KG1 (cell line): ENCODE results near the gene ARHGEF28.

Experiments used
- DNase-seq: peaks from one replicate; lab custom pipeline; 2025; lab: John Stamatoyannopoulos, UW

Gene ARHGEF28

GRCh38 chr5:73625944-73626811 is at the start of gene ARHGEF28:
Gene ARHGEF28 (plus strand): TSS chr5:73626196. CDS start chr5:73684852, 58,656 bp downstream.
- no peak for DNase-seq

DNA sequence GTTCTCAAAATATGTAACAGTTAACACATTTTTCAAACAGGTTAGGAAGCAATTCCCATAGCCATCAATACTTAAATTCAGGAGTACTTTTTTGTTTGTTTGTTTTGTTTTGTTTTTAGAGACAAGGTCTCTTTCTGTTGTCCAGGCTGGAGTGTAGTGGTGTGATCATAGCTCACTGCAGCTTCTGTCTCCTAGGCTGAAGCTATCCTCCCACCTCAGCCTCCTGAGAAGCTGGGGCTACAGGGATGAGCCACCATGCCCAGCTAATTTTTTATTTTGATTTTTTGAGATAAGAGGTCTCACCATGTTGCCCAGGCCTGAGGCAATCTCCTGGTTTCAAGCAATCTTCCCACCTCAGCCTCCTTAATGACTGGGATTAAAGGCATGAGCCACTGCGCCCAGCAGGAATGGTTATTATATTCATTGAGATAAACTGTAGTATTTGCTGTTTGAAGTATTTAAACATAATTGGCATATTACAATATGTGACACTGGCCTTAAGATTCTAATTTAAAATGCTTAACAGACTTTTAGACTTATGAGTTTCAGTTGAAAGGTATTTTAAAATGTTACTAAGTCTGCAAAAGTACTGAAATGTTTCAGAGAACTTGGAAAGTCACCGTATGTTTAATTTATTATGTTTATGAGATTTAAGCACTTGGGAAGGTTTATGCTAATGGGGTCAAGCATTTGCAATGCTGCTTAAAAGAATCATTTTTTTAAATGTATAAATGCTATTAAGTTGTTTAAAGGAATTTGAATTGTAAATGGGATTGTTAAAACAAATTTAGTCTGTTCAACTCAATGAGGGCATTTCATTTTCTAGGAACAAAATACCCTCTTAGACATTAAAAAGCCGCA is 43.5 kb upstream of the ARHGEF28 start:
- DNase-seq, result no peak

GRCh38 chr5:73587923-73588322 is 38.1 kb upstream of the ARHGEF28 start:
- DNase-seq, result no peak

- DNase-seq, result peak; percentile 17
Observed at GRCh38 chr5:73591102-73591695, 34.8 kb upstream of the ARHGEF28 start.

GRCh38 chr5:73591698-73592501 is 34.1 kb upstream of the ARHGEF28 start:
- DNase-seq, result no peak

DNA sequence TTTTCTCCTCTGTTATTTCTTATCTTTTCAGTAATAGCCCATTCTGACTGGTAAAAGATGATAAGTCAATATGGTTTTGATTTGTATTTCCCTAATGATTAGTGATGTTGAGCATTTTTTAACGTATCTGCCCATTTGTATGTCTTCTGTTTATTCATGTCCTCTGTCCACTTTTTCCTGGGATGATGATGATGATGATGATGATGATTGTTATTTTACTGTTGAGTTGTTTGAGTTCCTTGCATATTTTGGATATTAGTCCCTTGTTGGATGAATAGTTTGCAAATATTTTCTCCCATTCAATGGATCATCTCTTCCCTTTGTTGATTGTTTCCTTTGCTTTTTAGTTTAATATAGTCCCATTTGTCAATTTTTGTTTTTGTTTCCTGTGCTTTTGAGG is 33.4 kb upstream of the ARHGEF28 start:
- DNase-seq, result no peak

DNA sequence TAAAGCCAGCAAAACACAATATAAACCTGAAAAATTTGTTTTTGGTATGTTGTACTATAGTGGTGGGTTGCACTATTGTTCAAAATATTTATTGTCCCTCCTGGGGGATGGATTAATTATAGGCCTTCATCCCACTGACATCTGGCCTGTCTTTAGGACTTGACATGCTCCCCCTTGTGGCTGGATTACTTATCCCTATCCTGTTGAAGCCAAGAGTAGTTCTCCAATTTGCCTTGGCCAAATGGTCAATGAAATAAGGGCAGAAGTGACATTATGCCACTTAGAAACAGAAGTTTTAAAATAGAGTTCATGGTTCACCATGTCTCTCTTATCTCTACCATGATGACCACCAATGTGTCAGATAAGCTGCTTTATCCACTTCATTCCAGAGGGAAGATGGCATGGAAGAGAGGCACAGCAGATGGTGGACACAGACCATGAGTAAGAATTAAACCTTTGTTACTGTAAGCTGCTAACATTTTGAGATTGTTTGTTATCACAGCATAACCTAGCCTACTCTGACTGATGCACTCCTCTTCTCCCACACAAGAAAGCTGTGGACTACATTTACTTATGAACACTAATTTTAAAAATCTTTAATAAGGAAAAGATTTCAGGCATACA is 29.2 kb upstream of the ARHGEF28 start:
- no peak for DNase-seq

DNA sequence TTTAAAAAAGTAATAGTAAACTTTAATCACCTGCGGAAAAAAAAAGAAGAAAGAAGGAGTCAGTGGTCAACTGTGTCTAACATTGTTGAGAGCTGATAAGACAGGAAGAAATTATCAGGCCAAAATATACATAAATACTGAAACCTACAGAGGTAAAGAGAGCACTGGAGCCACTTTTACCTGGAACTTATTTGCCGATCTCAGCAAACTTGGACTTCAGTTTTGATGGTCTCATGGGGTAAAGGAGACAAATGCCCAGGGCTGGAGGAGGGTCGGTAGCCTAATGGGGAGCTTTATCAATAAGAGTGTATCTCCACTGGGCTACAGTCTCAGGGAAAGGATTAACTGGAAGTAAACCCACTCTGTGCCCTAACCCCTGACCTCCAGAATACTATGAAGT is 26.6 kb upstream of the ARHGEF28 start:
- DNase-seq, result no peak

DNA sequence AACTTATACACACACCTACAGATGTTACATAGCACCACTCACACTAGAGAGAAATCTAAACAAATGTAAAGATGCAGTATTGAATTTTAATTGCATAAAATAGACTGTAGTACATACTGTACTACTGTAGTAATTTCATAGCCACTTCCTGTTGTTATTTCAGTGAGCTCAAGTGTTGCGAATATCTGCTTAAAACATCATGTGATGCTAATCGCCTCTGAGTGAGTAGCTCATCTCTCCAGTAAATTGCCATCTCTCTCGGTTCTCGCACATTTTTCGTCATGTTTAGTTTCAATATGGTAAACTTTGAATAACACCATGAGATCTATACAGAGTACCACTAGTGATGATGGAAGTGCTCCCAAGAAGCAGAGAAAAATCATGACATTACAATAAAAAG is 22.0 kb upstream of the ARHGEF28 start:
- no peak for DNase-seq

DNA sequence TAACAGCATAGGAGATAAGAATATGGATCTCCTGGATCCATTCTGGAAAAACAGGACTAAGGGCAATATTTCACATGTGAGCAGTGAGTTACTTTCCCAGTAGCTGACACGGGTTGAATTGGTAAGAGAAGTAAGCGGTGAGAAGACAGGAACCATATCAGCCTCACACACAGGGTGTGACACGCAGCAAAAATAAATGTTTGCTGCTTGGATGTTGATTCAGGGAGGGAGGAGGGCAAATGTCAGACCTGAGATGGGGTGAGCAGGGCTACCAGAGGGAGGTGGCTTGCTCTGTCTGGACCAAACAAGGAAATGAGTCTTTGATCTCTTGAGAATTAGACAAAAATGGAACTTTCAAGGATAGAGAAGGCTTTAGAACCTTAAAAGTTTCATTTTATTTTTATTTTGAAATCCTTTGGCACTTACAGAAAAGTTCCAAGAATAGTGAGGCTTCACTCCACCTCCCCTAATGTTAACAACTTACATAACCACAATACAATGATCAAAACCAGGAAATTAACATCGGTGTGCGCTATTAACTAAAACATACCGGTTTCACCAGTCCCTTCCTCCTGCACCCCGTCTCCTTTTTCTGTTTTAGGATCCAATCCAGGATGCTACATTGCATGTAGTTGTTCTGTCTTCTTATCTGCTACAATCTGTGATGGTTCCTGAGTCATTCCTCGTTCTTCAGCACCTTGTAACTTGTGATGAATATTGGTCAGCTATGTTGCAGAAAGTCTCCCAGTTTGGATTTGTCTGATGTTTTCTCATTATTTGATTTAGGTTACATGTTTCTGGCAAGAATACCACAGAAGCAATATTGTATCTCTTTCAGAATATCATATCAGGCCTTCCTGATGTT is 20.5 kb upstream of the ARHGEF28 start:
- DNase-seq, result no peak

DNA sequence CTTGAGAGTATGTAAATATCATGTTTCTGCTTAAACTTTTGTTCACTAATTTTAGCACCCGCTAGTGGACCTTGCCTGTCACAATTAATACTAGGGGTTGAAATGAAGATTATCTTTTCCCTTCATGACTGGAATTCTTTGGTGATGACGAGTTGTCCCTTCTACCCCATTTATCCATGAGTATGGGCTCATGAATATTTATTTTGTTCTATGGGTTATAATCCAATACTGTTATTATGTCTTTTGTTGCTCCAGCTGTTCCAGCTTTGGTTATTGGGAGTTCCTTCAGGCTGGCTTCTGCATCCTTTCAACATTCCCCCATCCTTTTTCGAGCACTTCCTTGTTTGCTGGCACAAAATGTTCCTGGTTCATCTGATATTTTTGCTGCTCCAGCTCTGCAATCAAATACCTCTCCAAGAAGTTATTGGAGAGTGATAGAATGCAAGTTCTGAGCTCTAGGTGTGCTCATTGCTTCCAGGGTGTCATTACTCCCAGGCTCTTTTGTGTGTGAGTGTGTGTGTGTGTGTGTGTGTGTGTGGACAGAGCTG is 19.7 kb upstream of the ARHGEF28 start:
- no peak for DNase-seq

- DNase-seq, result no peak
Observed at GRCh38 chr5:73607228-73607627, 18.8 kb upstream of the ARHGEF28 start.

DNA sequence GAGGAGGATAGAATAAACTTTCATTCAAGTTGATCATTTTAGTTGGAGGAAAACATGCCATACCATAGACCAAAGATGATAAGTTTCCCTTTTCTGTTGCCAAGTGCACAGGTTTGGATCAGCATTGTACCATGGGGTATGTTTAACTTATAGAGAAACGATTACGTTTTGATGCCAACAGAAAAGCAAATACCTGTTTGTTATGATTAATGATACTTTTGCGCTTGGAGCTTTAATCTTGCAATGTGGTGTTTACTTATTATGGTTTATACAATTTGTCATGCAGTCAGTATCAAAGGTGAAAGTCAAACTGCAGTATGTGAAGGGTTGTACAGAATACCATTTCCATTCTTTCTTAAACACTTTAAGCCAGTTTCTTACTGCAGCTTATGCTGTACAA is 13.2 kb upstream of the ARHGEF28 start:
- DNase-seq, result no peak

DNA sequence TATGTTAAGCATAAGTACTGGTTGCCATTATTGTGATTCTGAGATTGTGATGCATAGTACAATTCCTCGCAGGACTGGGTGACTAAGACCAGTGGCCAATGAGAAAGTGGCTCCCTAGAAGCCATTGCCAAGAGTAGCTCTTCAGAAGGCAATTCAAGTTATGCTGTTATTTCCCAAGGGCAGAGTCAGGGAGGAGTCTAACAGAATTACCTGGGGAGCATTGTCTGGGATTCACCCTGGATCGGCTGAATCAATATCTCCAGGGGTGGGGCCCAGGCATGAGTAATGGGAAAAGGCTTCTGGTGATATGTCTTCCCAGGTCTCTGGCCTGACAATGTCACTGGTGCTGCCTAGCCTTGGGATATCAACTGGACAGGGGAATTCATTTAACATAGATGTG is 10.9 kb upstream of the ARHGEF28 start:
- DNase-seq, result no peak

DNA sequence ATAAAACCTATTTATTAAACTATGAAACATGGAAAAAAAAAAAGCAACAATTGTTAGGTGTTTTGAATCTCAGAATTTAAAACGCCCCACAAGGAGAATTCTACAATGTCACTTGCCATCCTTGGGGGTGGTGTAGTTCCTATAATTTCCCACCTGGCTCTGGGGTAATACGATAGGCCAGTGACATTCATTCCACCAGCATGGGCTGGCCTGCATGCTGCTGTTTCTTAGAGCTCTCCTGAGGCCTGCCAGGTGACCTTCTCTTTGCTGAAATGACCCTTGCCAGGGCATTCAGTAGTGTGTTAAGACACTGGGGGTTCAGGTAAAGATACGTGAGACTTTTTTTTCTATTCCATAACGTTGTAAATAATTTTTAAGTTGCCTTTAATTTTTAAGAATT is 10.0 kb upstream of the ARHGEF28 start:
- no peak for DNase-seq

GRCh38 chr5:73617510-73618279 is 8.3 kb upstream of the ARHGEF28 start:
- no peak for DNase-seq

- DNase-seq, result no peak
Observed at GRCh38 chr5:73619606-73620333, 6.2 kb upstream of the ARHGEF28 start.

- no peak for DNase-seq
Observed at GRCh38 chr5:73620334-73620687, 5.7 kb upstream of the ARHGEF28 start.

DNA sequence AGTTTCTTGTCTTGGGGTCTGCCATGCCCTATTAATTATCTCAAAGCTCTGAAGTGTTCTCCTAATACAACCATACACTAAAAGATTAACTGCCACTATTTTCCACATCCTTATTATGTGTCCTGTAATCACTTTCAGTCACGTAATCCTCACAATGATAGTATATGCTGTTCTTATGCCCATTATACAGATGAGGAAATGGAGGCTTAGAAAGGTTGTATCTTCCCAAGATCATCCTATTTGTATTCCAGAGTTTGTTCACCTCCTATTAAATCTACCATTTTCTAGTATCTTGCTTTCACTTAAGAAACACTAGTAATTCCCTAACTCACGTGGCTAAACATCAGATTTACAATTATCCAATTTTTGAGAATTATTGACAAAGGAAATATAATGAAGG is 2.9 kb upstream of the ARHGEF28 start:
- DNase-seq, result no peak
